Neuronal stem cell (in vitro differentiated cells): ENCODE data around the gene ASCC1.

Experiments
- DNase-seq: peaks from one replicate; pipeline ENCODE4 v3.0.0-alpha.2; 2013; ENCODE audit warnings: low spot score
- H2AFZ ChIP-seq: one replicate; pipeline ENCODE4 v1.6.1; 2013; ENCODE audit warnings: mild to moderate bottlenecking, low read length, inconsistent platforms
- H2AK5ac ChIP-seq: 2 replicates; pipeline ENCODE4 v1.6.1; 2013; ENCODE audit warnings: low read depth, mild to moderate bottlenecking, inconsistent platforms, low read length, moderate library complexity, mixed read lengths
- H2BK120ac ChIP-seq: 2 replicates; pipeline ENCODE4 v1.6.1; 2013; ENCODE audit warnings: low read depth, mild to moderate bottlenecking, inconsistent platforms, low read length, moderate library complexity, mixed read lengths
- H2BK12ac ChIP-seq: one replicate; pipeline ENCODE4 v1.6.1; 2013; ENCODE audit warnings: low read length, inconsistent platforms
- H2BK15ac ChIP-seq: 2 replicates; pipeline ENCODE4 v1.6.1; 2013; ENCODE audit warnings: mild to moderate bottlenecking, low read length, inconsistent platforms, mixed read lengths
- H2BK5ac ChIP-seq: one replicate; pipeline ENCODE4 v1.6.1; 2013; ENCODE audit warnings: inconsistent platforms, mild to moderate bottlenecking, low read length, moderate library complexity
- H3K14ac ChIP-seq: one replicate; pipeline ENCODE4 v1.6.1; 2013; ENCODE audit warnings: low read length, inconsistent platforms
- H3K18ac ChIP-seq: 2 replicates; pipeline ENCODE4 v1.6.1; 2013; ENCODE audit warnings: low read length, inconsistent platforms
- H3K23ac ChIP-seq: 2 replicates; pipeline ENCODE4 v1.6.1; 2013; ENCODE audit warnings: low read depth, mild to moderate bottlenecking, mixed read lengths, low read length, inconsistent platforms; ENCODE audit not compliant: poor library complexity
- H3K27ac ChIP-seq: replicated peaks from 3 replicates; pipeline ENCODE4 v1.5.1; 2013; ENCODE audit warnings: low read length, inconsistent platforms
- H3K27me3 ChIP-seq, 3 experiments: 2 replicates each; pipeline ENCODE4 v1.6.1; 2013; ENCODE audit warnings: low read length in 3 of 3, mild to moderate bottlenecking in 2 of 3, inconsistent platforms in 1 of 3, low read depth in 1 of 3, mixed read lengths in 1 of 3, moderate library complexity in 1 of 3; ENCODE audit not compliant: control insufficient read depth in 3 of 3, insufficient read depth in 3 of 3
- H3K36me3 ChIP-seq, 2 donors: replicated peaks in 1 of 2; 2 replicates each; pipeline ENCODE4 v1.6.1; 2013; ENCODE audit warnings: low read length in 2 of 2; ENCODE audit not compliant: control insufficient read depth in 2 of 2, insufficient read depth in 2 of 2
- H3K4ac ChIP-seq: 2 replicates; pipeline ENCODE4 v1.6.1; 2013; ENCODE audit warnings: inconsistent platforms, mild to moderate bottlenecking, low read length, moderate library complexity
- H3K4me1 ChIP-seq, 2 donors: 1 replicate in 1 of 2; 2 replicates in 1 of 2; pipeline ENCODE4 v1.6.1; 2013; ENCODE audit warnings: low read length in 2 of 2, low read depth in 1 of 2; ENCODE audit not compliant: control insufficient read depth in 2 of 2, insufficient read depth in 1 of 2
- H3K4me2 ChIP-seq: one replicate; pipeline ENCODE4 v1.6.1; 2013; ENCODE audit warnings: mild to moderate bottlenecking, low read length, inconsistent platforms; ENCODE audit not compliant: insufficient read depth, poor library complexity, severe bottlenecking
- H3K4me3 ChIP-seq, 2 donors: 2 replicates each; pipeline ENCODE4 v1.5.1; 2013; ENCODE audit warnings: low read length in 2 of 2, mild to moderate bottlenecking in 2 of 2, inconsistent platforms in 1 of 2, moderate library complexity in 1 of 2
- H3K79me1 ChIP-seq: one replicate; pipeline ENCODE4 v1.6.1; 2013; ENCODE audit warnings: low read depth, mild to moderate bottlenecking, inconsistent platforms, low read length, moderate library complexity
- H3K9ac ChIP-seq: one replicate; pipeline ENCODE4 v1.6.1; 2013; ENCODE audit warnings: mild to moderate bottlenecking, low read depth, low read length, inconsistent platforms; ENCODE audit not compliant: poor library complexity
- H3K9me3 ChIP-seq, 2 donors: replicated peaks in 1 of 2; 2 replicates each; pipeline versions ENCODE3 to v1.6.1; 2013; ENCODE audit warnings: low read length in 2 of 2, mild to moderate bottlenecking in 2 of 2, inconsistent platforms in 1 of 2, low read depth in 1 of 2, mixed read lengths in 1 of 2, moderate library complexity in 1 of 2; ENCODE audit not compliant: control insufficient read depth in 2 of 2, insufficient read depth in 1 of 2
- H4K8ac ChIP-seq: one replicate; pipeline ENCODE4 v1.6.1; 2013; ENCODE audit warnings: low read depth, mild to moderate bottlenecking, inconsistent platforms, low read length, moderate library complexity
- H4K91ac ChIP-seq: one replicate; pipeline ENCODE4 v1.6.1; 2013; ENCODE audit warnings: low read length, low read depth, mild to moderate bottlenecking, inconsistent platforms; ENCODE audit not compliant: poor library complexity
- WGBS, 2 donors: extraction: QIAGEN DNeasy Blood & Tissue Kit; methylation state at CpG; one replicate each; pipeline ENCODE4 v1.1.7; 2013; ENCODE audit warnings: missing lambda C conversion rate in 2 of 2, mixed read lengths in 1 of 2; ENCODE audit not compliant: insufficient read length in 2 of 2, insufficient replicate concordance in 1 of 2; ENCODE audit errors: extremely low coverage in 2 of 2; 5-methylcytosine and 5-hydroxymethylcytosine counted together

Gene ASCC1

DNA sequence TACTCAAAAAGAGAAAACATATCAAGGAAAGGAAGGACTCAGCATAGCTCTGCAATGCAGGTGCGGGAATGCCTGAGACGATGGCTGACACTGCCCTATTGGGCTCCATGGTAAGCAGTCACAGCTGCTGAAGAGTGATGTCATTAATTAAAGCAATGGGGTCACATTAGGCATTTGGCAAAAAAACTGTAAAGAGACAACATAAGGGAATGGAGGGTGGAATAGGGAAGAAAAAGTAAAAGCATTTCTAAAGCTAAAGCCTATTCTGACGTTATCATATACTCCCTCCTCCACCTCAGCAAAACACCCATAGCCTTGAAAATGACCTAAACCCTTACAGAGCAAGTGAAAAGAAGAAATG lies 89.2 kb downstream of the ASCC1 start:
- Histone ChIP-seq H2BK5ac (no peak overlapping the region), H3K4me2 (no peak overlapping the region), H3K27me3 (no peaks in the 10 kb centered on the region), H3K18ac (no peak overlapping the region), H3K36me3 (peaks cover 0 to 9% of the 10 kb centered on the region in 2 donors), H3K9me3 (no peaks in the 10 kb centered on the region), H3K23ac (no peak overlapping the region), H2BK12ac (no peak overlapping the region), H3K4ac (no peak overlapping the region), H3K14ac (no peak overlapping the region), H2AK5ac (no peak overlapping the region), H3K4me3 (no peak overlapping the region), H4K8ac (no peak overlapping the region), H3K4me1 (peaks cover 0 to 19% of the 10 kb centered on the region in 2 donors), H3K9ac (no peak overlapping the region), H2BK15ac (no peak overlapping the region), H2BK120ac (no peak overlapping the region), H2AFZ (no peak overlapping the region), H3K79me1 (no peaks in the 10 kb centered on the region), H4K91ac (no peak overlapping the region), H3K27ac (no peak overlapping the region)
- no CpG with 5 or more reads among the region's 3 CpGs for WGBS, 2 donors
- DNase-seq: no peak

- no peak overlapping the region for H3K18ac ChIP-seq
- H3K4ac ChIP-seq: no peak overlapping the region
- no peak overlapping the region for H3K4me2 ChIP-seq
- H3K9ac ChIP-seq: no peak overlapping the region
- no peak overlapping the region for H3K27ac ChIP-seq
- H3K9me3 ChIP-seq: no peaks in the 10 kb centered on the region
- H2BK120ac ChIP-seq: no peak overlapping the region
- H3K4me3 ChIP-seq: no peak overlapping the region
- no peak overlapping the region for H2BK12ac ChIP-seq
- no peak overlapping the region for H3K23ac ChIP-seq
- H2AK5ac ChIP-seq: no peak overlapping the region
- no CpG with 5 or more reads among the region's 3 CpGs for WGBS, 2 donors
- no peaks in the 10 kb centered on the region for H3K27me3 ChIP-seq
- no peak for DNase-seq
- no peak overlapping the region for H2AFZ ChIP-seq
- no peak overlapping the region for H2BK5ac ChIP-seq
- H3K14ac ChIP-seq: no peak overlapping the region
- peaks cover 0 to 19% of the 10 kb centered on the region in 2 donors for H3K4me1 ChIP-seq
- no peak overlapping the region for H4K91ac ChIP-seq
- no peak overlapping the region for H2BK15ac ChIP-seq
- peaks cover 0 to 9% of the 10 kb centered on the region in 2 donors for H3K36me3 ChIP-seq
- no peak overlapping the region for H4K8ac ChIP-seq
- H3K79me1 ChIP-seq: no peaks in the 10 kb centered on the region
Measured at GRCh38 chr10:72126184-72126871, 89.7 kb downstream of the ASCC1 start.

GRCh38 chr10:72124989-72125388 lies 91.1 kb downstream of the ASCC1 start:
- no CpG with 5 or more reads among the region's 1 CpG for WGBS, 2 donors

DNA sequence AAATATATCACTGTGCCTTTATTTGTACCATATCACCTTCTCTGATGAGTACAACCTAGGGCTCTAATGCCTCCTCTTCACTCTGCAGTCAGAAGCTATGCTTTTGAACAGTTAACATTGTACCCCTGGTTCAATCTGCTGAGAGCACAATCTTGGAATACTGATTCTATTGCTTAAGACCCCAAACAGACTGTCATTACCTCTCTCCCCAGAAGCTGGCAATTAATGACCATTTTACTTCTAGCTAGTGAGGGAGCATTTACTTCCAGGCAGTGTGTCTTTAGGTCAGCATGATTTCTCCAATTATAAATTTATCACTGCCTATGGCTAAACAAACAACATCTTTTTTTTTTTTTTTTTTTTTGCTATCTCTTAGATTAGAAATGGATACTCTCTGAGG lies 91.7 kb downstream of the ASCC1 start:
- no peak overlapping the region for H2AK5ac ChIP-seq
- no peak overlapping the region for H2AFZ ChIP-seq
- no peak overlapping the region for H2BK5ac ChIP-seq
- no peak for DNase-seq
- no peak overlapping the region for H3K4ac ChIP-seq
- H3K27me3 ChIP-seq: peaks cover 0 to under 1% (median 0%) of the 10 kb centered on the region in 3 experiments
- no peak overlapping the region for H3K14ac ChIP-seq
- H3K4me3 ChIP-seq: no peak overlapping the region
- peaks cover 0 to 19% of the 10 kb centered on the region in 2 donors for H3K4me1 ChIP-seq
- no peak overlapping the region for H2BK120ac ChIP-seq
- no peaks in the 10 kb centered on the region for H3K9me3 ChIP-seq
- H2BK15ac ChIP-seq: no peak overlapping the region
- no peaks in the 10 kb centered on the region for H3K79me1 ChIP-seq
- H3K9ac ChIP-seq: no peak overlapping the region
- H3K4me2 ChIP-seq: no peak overlapping the region
- H4K91ac ChIP-seq: no peak overlapping the region
- no peak overlapping the region for H4K8ac ChIP-seq
- no peak overlapping the region for H3K23ac ChIP-seq
- H3K36me3 ChIP-seq: peaks cover 0 to 9% of the 10 kb centered on the region in 2 donors
- no peak overlapping the region for H3K18ac ChIP-seq
- H2BK12ac ChIP-seq: no peak overlapping the region
- H3K27ac ChIP-seq: no peak overlapping the region

More at GRCh38 chr10:72124989-72125388, 91.1 kb downstream of the ASCC1 start:
- Histone ChIP-seq H3K9ac (no peak overlapping the region), H2BK12ac (no peak overlapping the region), H3K23ac (no peak overlapping the region), H3K9me3 (no peaks in the 10 kb centered on the region), H3K14ac (no peak overlapping the region), H2AFZ (peak overlapping the region; percentile 21), H2AK5ac (no peak overlapping the region), H3K4me3 (no peak overlapping the region), H2BK120ac (no peak overlapping the region), H3K27ac (no peak overlapping the region), H4K8ac (no peak overlapping the region), H3K4me2 (no peak overlapping the region), H3K4ac (no peak overlapping the region), H3K36me3 (peaks cover 0 to 9% of the 10 kb centered on the region in 2 donors), H2BK15ac (no peak overlapping the region), H3K4me1 (peaks cover 0 to 19% of the 10 kb centered on the region in 2 donors), H2BK5ac (no peak overlapping the region), H3K79me1 (no peaks in the 10 kb centered on the region), H3K27me3 (no peaks in the 10 kb centered on the region), H4K91ac (no peak overlapping the region), H3K18ac (no peak overlapping the region)
- DNase-seq: no peak
